Epithelial cell of prostate (primary cell): Measurements from ENCODE around the gene XXYLT1.
"Not testable (repeated sequence)": the region's sequence is repeated elsewhere in the genome, so short reads cannot be mapped to it uniquely, and the experiment has no call there.

Experiments
- DNase-seq: peaks from one replicate; pipeline ENCODE4 v3.0.0-alpha.2; 2011; ENCODE audit warnings: low read depth, low spot score
- H3K27ac ChIP-seq: fragments of 450-650 bp; 2 replicates; pipeline ENCODE4 v1.5.1; 2017; ENCODE audit warnings: mild to moderate bottlenecking

XXYLT1 gene

DNA sequence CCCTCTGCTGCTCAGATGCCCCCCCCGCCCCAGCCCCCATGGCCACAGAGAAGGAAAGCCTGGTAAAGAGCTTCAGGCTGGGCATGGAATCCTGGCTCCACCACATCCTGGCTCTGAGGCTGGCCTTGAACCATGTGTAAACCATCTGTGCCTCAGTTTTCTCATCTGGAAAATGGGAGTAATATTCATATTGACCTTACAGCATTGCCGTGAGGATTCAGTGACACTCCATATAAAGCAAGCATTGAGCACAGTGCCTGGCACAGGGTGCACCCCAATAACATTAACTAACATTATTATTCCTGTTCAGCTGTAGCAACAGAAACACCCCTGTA, 150.7 kb downstream of the XXYLT1 start:
- DNase-seq: no peak
- no peak overlapping the region for H3K27ac ChIP-seq

DNA sequence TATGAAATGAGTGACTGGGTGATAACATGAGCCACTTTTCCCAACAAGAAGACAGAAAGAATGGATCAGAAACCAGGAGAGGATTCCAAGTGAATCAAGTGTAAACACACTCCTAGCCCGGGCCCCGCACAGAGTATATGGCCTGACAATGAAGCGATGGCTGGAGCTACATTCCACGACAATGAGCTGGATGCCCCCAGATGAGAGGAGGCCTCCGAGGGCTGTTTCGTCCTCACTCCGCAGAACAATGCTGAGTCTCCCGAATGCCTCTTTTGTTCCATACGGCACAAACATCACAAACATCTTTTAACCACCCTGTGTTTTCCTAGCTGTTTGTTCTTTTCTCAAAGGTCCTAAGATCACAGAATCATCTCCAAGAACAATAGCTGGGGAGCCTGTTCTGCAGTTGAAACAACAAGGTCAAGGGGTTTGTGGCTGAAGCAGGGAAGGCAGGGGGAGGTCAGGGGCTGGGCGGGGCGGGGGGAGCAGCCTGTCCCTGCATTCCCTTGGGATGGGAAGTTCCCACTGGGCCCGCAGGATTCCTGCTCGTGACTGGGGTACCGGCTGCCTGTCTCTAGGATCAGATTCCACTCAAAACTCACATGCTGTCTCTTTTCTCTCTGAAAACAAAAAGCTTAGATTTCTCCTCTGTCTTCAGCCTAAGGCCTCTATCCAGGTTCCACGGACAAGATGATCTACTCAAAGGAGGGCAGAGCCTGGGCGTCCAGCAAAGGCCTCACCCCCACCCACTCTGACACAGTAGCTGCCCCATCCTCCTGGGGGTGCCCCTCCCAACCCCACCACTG, 151.3 kb downstream of the XXYLT1 start:
- H3K27ac ChIP-seq: peak overlapping the region; percentile 9
- no peak for DNase-seq

DNA sequence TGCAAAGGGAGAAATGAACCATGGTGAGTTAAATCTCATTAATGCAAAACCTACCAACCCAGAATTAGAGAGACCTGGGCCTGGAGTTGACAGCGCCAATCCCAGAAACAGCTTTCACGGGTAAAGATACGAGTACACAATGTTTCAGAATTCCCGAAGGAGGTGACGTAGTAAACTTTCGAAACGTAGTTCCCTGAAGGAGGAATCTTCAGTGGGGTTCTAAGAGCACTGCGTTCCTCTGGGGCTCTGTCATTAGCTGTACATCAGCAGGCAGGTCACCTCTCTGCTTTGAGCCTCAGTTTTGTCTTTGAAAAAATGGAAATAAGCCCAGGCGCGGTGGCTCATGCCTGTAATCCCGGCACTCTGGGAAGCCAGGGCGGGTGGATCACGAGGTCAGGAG, 152.3 kb downstream of the XXYLT1 start:
- no peak for DNase-seq
- H3K27ac ChIP-seq: peak overlapping the region; percentile 23

DNA sequence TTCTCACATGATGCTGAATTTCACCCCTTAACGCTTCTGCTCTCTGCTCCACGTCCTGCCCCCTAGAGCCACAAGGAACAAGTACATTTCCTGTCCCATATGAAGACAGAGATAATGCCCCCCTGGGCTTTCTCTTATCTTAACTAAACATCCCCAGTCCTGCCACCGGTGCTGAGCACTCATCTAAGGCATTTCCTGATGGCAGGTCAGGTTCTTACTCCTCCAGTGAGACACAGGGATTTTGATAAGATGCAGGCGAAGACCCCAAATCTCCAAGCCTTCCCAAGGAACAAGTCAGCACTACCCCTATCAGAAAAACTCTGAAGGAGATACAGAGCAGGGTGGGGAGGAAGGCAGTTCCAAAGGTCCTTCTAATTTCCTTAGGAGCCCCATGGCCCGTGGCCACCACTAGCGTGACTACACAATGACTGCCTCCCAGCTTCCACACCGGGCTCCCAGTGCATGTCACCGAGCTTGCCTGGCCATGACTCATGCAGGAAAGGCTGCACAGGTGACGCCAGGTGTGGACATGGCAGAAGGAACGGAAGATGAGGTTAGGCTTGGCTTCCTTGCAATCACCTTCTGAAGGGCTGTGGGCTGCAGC, 152.9 kb downstream of the XXYLT1 start:
- DNase-seq: no peak
- peak overlapping the region; percentile 23 for H3K27ac ChIP-seq

DNA sequence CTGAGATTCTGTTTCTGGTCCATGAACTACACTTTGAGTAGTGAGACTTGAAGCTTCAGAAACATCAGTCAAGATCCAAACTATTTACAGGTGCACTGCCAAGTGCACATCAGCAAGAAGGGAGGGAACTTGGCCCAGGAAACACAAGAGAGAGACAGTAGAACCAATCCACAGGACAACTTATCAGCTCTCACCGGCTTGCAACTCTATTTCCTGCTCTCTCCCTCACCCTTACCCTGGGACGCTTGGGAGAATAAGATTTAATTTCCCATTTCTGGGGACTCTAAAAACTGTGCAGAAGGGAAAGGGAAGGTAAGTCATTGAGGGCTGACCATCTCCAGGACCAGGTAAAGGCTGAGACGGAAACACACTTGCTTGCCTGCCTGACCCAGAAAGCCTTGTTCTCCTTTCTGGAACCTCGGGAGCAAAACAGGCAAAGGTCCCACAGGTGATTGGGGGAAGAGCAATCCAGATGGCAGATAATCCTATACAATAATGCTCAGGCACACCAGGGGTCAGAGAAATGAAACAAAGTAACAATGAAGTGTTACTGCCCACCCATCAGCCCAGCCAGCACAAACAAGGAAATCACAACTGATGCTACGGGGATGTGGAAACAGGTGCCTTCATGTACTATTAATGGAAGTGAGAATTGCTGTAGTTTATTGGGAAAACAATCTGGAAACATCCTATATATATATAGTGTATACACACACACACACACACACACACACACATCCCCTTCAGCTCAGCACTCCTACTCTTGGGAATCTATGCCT, 154.4 kb downstream of the XXYLT1 start:
- H3K27ac ChIP-seq: no peak overlapping the region
- DNase-seq: no peak

DNA sequence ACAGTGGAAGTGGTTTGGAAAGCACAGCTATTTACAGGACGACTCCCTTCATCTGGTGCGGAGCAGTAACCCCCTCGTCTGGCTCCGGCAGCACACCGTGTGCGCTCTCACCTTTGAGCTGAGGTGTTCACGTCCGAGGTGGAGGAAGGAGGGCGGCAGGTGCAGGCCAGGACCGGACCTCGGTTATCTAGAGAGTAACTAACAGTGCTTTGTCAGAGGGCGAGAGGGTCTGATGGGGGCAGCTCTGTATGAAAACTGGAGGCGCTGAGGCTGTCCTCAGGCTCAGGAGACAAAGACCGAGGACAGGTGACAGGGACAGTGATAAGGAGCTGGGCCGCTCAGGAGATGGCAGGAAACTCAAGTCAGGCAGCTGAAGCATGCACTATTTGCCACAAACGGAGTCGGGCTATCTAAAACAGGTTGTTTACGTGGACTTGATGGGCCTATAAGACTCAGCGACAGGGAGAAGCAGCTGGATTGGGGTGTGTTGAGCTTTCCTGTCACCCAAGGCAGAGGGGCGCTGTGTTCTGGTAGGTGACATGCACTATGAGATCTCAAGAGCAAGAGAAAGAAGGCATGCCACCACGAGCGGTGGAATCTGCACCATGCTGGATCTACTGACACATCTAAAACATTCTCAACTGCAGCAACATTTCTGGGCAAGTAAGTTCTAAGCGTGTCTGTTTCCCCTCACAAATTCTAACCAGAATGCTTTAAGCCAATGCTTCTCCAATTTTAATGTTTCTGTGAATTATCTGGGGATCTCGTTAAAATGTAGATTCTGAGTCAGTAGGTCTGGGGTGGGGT, 155.2 kb downstream of the XXYLT1 start:
- DNase-seq: no peak
- H3K27ac ChIP-seq: no peak overlapping the region

DNA sequence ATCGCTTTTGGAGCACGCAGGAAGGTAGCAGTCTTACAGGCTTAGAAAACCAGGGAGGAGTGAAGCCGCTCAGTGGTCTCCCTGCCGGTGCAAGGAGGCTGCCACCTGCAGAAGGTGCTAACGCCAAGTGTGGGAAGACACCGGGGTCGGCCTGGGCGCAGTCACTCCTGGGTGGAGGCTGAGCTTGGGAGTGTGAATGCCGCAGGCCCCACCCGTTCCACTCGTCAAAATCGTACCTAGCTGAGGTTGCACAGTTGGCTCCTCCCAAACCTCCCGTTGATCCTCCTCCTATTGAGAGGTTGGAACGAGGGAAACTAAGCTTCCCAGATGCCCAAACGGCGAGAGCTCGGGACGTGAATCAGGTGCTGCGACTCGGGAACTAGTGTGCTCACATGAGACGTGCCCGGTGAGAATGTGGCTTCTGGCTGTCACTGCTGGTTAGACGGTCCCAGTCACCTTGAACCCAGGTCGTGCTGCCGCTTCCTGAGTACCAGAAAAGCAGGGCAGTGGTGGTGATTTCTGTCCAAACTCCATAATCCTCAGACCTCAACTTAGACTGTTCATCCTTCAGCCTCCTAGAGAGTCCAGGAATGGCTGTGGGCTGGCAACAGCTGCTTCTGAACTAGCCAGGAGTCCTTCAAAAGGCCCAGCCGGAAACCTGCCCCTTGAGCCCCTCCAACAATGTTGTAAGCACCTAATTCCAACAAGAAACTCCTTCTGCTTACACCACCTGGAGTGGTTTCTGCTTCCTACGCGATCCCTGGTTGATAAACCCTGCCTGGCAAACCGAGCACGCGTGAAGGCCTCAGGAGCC, 156.0 kb downstream of the XXYLT1 start:
- DNase-seq: no peak
- H3K27ac ChIP-seq: no peak overlapping the region

DNA sequence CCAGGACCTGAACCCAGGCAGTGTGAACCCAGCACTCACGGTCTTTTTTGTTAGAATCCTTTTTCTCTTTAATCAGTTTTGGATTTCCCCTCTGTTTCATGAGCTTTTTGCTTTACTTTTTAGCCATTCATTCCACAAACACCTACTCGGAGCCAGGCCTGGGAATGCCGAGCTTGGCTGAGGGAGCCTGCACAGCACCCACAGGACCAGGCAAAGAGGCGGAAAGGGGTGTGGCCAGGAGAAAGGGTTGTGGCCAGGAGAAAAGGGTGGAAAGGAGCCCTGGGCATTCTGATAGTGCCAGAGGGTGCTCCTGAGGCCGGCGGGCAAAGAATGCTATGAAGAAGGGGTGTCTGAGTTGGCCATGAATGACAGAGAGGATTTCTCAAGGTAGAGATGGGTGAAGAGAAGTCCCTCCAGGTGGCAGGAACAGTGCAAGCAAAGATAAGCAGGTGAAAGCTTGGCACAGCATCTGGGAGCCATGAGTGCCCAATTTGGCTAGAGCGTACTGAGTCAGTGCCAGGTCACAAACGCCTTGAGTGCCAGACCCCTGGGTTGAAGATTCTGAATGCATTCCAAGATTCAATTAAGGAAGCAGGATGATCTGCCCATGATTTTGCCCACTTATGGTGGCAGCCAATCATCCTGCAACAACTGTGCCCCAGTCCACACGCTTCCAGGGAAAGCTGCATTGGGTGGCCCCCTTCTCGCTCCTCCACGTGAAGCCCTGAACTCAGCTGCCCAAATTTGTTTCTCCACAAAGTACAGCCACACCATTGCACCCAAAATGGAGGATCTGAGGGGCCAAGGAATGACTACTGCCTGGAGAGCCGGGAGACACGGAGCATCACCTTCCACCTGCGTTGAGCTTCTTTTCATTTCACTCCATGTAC, 157.2 kb downstream of the XXYLT1 start:
- DNase-seq: no peak
- no peak overlapping the region for H3K27ac ChIP-seq

DNA sequence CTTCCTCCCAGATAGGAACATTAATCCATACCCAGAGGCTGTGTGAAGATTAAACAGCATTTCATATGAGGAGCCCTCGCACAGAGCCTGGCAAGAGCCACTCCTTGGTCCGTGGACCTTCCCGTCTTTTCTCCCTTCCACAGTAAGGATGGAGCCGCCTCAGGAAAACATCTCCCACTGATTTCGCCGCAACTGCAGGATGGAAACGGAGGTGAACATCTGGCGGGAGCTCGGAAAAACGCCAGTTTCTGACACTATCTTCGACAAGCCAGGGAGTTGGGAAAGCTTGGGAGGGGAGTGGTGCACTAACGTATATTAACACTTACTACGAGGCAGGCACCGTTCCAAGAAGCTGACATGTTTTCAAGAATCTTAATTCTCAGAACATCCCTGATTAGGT, 157.9 kb downstream of the XXYLT1 start:
- H3K27ac ChIP-seq: no peak overlapping the region
- no peak for DNase-seq

DNA sequence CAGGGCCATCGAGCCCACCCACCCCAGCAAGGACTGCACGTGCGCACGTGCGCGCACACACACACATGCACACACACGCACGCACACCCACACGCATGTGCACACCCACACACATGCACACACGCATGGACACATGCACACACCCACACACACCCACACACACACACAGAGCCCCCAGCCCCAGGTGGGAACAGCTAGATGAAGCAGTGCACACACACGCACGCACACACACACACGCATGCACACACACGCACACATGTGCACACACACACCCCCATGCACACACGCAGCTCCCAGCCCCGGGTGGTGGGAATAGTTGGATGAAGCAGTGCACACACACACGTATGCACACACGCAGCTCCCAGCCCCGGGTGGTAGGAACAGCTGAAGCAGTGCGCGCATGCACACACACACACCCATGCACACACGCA, 158.6 kb downstream of the XXYLT1 start:
- no peak for DNase-seq
- H3K27ac ChIP-seq: no peak overlapping the region

DNA sequence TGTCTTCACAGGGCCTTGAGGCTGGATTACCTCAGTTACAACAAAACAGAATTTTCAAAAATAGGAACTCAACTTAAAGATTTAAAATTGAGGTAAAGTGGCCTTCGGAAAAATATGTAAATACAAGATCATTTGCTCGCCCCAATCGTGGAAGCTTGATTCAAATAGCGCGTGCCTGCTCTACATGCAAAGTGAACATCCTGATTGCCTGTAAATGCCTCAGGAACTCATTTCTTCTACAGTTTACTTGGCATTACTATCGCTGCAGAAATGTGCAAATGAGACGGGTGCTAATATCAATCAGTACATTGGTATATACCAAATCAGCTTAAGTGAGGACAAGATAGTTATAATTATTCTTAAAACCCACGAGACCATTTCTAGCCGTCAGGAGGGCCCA, 159.2 kb downstream of the XXYLT1 start:
- no peak overlapping the region for H3K27ac ChIP-seq
- DNase-seq: no peak

DNA sequence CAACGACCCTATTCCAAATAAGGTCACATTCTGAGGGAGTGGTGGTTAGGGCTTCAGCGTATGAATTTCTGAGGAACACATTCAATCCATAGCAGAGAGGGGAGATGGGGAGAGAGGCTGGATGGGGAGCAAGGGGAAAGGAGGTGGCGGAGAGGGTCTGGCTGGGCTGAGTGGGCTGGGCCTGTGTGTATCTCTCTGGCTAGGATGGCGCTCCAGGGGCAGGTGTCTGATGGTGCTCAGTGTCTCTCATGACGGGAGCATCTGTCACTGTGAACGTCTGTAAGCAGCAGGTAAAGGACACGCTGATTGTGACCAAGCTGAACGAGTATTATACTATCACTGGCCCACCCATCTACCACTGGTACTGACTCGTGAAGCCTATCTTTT, 159.6 kb downstream of the XXYLT1 start:
- no peak overlapping the region for H3K27ac ChIP-seq
- no peak for DNase-seq

DNA sequence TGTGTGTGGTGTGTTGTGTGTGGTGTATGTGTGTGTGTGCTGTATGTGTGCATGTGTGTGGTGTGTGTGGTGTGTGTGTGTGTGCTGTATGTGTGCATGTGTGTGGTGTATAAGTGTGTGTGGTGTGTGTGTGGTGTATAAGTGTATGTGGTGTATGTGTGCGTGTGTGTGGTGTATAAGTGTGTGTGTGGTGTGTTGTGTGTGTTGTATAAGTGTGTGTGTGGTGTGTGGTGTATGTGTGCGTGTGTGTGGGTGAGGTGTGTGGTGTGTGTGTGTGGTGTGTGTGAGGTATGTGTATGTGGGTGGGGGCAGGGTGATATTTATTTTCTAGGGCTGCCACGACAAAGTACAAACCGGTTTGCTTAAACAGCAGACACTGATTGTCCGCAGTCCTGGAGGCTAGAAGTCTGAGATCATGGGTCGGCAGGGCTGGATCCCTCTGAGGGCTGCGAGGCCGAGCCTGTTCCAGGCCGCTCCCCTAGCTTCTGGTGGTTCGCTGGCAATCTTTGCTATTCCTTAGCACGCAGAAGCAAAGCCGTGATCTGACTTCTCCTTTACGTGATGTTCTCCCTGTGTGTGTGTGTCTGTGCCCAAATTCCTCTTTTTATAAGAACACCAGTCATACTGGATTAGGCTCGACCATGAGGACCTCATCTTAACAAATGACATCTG, 160.2 kb downstream of the XXYLT1 start:
- DNase-seq: no peak
- no peak overlapping the region for H3K27ac ChIP-seq

DNA sequence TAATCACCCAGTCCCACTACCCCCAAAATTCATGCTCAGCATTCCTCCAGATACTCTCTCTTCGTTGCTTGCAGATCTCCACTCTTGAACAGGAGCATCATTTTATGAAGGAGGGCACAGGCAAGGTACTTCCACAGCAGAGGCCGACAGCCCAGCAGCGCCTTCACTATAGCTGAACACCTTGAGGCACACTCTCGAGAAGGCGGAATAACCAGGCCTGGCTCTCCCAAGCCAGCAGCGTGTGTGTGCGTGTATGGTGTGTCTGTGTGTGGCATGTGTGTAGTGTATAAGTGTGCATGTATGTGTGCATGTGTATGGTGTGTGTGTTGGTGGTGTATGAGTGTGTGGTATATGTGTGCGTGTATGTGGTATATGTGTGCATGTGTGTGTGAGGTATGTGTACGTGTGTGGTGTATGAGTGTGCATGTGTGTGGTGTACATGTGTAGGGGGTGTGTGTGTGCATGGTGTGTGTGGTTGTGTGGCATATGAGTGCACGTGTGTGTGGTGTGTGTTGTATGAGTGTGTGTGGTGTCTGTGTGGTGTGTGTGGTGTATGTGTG, 161.8 kb downstream of the XXYLT1 start:
- no peak overlapping the region for H3K27ac ChIP-seq
- DNase-seq: no peak

DNA sequence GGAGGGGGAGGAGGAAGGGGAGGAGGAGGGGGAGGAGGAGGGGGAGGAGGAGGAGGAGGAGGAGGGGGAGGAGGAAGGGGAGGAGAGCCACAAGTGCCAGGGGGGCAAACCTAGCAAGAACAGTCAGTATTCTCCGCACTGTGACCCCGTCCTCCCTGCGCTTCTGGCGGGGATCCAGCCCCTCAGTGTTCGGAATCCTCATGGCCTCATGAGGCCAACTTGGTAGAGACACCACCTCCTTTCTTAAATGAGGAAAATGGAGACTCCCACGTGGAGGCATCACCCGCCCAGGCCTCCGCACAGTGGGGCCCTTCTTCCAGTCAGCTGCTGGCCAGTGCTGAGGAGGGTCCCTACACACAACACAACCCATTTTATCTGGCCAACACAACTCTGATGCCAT, 163.4 kb downstream of the XXYLT1 start:
- no peak for DNase-seq
- H3K27ac ChIP-seq: no peak overlapping the region

DNA sequence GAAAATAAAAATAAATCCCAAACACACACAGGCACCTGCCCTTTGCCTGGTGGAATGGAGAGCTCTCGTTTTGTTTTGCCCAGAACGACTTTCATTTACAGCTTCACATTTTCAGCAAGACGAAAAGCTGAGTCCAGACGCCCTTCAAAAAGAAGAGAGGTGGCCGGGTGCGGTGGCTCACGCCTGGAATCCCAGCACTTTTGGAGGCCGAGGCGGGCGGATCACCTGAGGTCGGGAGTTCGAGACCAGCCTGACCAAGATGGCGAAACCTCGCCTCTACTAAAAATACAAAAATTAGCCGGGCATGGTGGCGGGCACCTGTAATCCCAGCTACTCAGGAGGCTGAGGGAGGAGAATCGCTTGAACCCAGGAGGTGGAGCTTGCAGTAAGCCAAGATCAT, 163.9 kb downstream of the XXYLT1 start:
- not testable (repeated sequence) for DNase-seq, H3K27ac ChIP-seq

DNA sequence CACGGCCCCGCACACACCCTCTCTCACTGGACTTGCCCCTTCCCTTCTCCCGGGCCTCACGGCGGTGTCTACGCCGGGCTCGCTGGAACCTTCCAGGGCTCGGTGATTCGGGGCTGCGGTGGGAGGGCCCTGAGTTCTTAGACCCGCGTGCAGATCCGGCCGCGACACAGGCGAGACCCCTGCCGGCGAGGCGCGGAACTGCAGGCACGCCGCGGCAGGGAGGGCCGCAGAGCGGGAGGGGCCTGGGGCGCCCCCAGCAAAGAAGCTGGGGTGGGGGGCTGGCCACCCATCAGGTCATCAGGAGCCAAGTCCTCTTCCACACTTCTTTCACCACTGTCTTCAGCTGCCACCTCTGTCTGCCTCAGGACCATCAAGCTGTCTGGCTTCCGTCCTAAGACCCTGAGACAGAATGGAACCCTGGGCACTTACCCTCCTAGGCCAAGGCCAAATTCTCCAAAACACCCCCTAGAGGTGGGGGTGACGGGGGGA, 164.5 kb downstream of the XXYLT1 start:
- H3K27ac ChIP-seq: no peak overlapping the region

More for the DNA sequence above, 164.5 kb downstream of the XXYLT1 start:
- DNase-seq: no peak
